ENCODE measurements around the gene LTBP1.

Gene LTBP1

DNA sequence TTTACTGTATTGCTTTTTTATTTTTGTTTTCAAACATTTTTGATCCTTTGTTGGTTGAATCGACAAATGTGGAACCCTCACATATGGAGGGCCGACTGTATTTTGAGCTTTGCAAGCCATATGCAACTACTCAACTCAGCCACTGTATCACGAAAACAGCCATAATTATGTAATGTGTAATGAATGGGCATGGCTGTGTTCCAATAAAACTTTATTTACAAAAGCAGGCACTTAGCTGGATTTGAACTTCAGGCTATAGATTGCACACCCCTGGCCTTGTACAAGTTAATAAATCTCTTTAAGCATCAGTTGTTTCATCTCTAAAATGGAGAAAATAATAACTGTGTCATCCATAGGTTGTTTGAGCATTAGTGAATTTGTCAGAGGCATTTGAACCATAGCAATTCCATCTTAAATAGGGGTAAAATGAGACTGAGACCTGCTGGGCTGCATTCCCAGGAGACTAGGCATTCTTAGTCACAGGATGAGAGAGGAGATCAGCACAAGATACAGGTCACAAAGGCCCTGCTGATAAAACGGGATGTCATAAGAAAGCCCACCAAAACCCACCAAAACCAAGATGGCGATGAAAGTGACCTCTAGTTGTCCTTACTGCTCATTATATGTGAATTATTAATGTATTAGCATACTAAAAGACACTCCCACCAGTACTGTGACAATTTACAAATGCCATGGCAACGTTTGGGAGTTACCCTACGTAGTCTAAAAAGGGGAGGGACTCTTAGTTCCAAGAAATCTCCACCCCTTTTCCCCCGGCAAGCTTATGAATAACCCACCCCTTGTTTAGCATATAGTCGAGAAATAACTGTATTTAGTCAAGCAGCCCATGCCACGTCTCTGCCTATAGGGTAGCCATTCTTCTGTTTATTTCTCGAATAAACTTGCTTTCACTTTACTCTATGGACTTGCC is 13.7 kb upstream of the LTBP1 start:
- Histone ChIP-seq H3K9me3 (ENCODE audit: control insufficient read depth in 1 of 2, low read length in 2 of 2) (no peaks in the 10 kb centered on the region), H3K27ac (ENCODE audit: low read length) (no peak overlapping the region), H3K4me3 (ENCODE audit: low read depth in 1 of 2, low read length in 2 of 2) (no peak overlapping the region), H3K36me3 (ENCODE audit: control insufficient read depth in 1 of 2, insufficient read depth in 2 of 2, low read length in 2 of 2) (no peaks in the 10 kb centered on the region), H3K27me3 (ENCODE audit: low read depth, low read length) (peaks cover 5% of the 10 kb centered on the region), H3K4me1 (ENCODE audit: control insufficient read depth in 1 of 2, insufficient read depth in 2 of 2, low read length in 2 of 2) (no peaks in the 10 kb centered on the region)

DNA sequence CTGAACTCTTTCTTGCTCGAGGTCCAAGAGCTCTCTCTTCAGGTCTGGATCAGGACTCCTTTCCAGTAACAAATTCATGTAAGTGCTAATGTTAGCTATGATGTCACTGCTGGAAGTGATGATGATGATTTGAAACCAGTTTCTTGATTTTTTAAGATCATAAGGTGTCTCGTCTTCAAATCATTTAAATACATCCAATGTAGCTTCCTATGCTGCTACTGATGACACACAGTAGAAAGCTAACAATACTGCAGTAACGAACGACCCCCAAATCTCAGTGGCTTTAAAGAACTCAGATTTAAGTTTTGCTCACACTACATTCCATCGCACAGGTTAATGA is 13.0 kb upstream of the LTBP1 start:
- no peak overlapping the region for H3K4me3 ChIP-seq (ENCODE audit: low read depth in 1 of 2, low read length in 2 of 2)
- no peaks in the 10 kb centered on the region for H3K4me1 ChIP-seq (ENCODE audit: control insufficient read depth in 1 of 2, insufficient read depth in 2 of 2, low read length in 2 of 2)
- H3K9me3 ChIP-seq (ENCODE audit: control insufficient read depth in 1 of 2, low read length in 2 of 2): no peaks in the 10 kb centered on the region
- peaks cover 5% of the 10 kb centered on the region for H3K27me3 ChIP-seq (ENCODE audit: low read depth, low read length)
- no peak overlapping the region for H3K27ac ChIP-seq (ENCODE audit: low read length)
- no peaks in the 10 kb centered on the region for H3K36me3 ChIP-seq (ENCODE audit: control insufficient read depth in 1 of 2, insufficient read depth in 2 of 2, low read length in 2 of 2)

DNA sequence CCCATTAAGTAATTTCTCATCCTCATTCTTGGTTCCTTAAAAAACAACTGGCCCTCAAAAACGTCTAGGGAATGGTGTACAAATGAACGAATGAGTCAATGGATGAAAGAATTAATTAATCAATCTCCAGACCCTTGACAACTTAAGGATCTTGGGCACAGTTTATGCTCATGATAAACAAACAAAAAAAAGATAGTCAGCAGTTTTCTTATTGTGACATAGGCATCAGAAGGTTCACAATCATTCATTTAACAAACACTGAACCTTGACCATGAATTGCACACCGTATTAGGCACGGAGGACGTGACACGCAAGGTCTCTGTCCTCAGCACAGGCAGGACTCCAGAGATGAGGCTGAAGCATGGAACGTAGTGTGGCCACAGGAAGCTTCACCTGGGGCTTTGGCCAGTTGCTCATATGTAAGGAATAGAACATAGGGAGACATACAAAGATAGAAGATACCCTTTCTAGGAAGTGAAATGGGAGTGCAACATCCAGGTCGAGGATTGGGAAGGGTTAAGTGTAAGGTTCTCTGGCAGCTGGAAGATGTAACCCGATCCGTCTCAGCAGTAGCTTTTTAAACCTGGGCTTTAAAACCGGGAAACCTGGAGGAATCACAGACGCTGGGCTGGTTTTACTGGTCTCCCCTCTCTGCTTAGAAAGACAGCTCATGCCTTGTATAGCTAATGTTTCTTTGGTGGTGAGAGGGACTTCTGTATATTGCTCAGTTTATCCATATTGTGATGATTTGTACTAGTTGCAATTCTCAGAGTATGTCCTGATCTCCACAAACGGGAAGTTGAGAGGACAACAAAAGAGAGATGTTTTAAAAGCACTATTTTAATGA is 8.9 kb upstream of the LTBP1 start:
- no peak overlapping the region for H3K4me3 ChIP-seq (ENCODE audit: low read depth in 1 of 2, low read length in 2 of 2)
- H3K27ac ChIP-seq (ENCODE audit: low read length): no peak overlapping the region
- no peaks in the 10 kb centered on the region for H3K36me3 ChIP-seq (ENCODE audit: control insufficient read depth in 1 of 2, insufficient read depth in 2 of 2, low read length in 2 of 2)
- no peaks in the 10 kb centered on the region for H3K27me3 ChIP-seq (ENCODE audit: low read depth, low read length)
- H3K9me3 ChIP-seq (ENCODE audit: control insufficient read depth in 1 of 2, low read length in 2 of 2): no peaks in the 10 kb centered on the region
- H3K4me1 ChIP-seq (ENCODE audit: control insufficient read depth in 1 of 2, insufficient read depth in 2 of 2, low read length in 2 of 2): no peaks in the 10 kb centered on the region

- H3K27me3 ChIP-seq (ENCODE audit: low read depth, low read length): no peaks in the 10 kb centered on the region
- H3K27ac ChIP-seq (ENCODE audit: low read length): no peak overlapping the region
- no peaks in the 10 kb centered on the region for H3K9me3 ChIP-seq (ENCODE audit: control insufficient read depth in 1 of 2, low read length in 2 of 2)
- no peaks in the 10 kb centered on the region for H3K36me3 ChIP-seq (ENCODE audit: control insufficient read depth in 1 of 2, insufficient read depth in 2 of 2, low read length in 2 of 2)
- no peak overlapping the region for H3K4me3 ChIP-seq (ENCODE audit: low read depth in 1 of 2, low read length in 2 of 2)
- no peaks in the 10 kb centered on the region for H3K4me1 ChIP-seq (ENCODE audit: control insufficient read depth in 1 of 2, insufficient read depth in 2 of 2, low read length in 2 of 2)
These were observed 7.8 kb upstream of the LTBP1 start for GRCh38 chr2:32938934-32939333.

GRCh38 chr2:32940316-32940997 is 6.3 kb upstream of the LTBP1 start:
- H3K4me3 ChIP-seq (ENCODE audit: low read depth in 1 of 2, low read length in 2 of 2): no peak overlapping the region
- no peak overlapping the region for H3K27ac ChIP-seq (ENCODE audit: low read length)
- H3K4me1 ChIP-seq (ENCODE audit: control insufficient read depth in 1 of 2, insufficient read depth in 2 of 2, low read length in 2 of 2): no peaks in the 10 kb centered on the region
- no peaks in the 10 kb centered on the region for H3K36me3 ChIP-seq (ENCODE audit: control insufficient read depth in 1 of 2, insufficient read depth in 2 of 2, low read length in 2 of 2)
- H3K9me3 ChIP-seq (ENCODE audit: control insufficient read depth in 1 of 2, low read length in 2 of 2): no peaks in the 10 kb centered on the region
- no peaks in the 10 kb centered on the region for H3K27me3 ChIP-seq (ENCODE audit: low read depth, low read length)

DNA sequence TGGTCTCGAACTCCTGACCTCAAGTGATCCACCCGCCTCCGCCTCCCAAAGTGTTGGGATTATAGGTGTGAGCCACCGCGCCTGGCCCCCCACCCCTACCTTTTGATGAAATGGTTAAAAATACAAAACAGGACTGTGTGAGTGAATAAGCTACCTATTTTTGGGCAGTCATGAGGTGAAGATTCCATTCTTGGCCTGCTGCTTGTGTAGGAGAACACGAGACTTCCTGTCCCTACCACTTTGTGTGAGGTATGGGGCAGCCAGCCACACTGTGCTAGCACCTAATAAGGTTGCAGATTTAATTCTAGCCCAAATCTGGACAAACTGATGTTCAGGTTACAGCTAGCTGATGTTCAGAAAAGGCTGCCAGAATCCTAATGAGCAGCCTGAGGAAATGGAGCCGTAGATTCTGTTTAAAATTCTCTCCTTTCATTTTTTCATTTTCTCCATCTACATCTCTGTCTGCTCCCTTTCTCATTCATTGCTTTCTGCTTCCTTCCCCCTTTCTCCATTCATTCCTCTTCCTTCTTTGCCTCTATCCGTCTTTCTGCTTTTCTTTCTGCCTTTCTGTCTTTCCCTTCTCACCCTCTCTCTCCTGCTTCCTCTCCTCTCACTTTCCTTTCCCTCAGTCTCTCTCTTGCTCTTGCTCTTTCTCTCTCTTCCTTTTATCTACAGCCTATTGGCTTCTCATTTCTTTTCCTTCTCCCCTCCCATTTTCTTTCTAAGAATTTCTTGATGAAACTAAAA is 4.6 kb upstream of the LTBP1 start:
- peaks cover 0 to 4% of the 10 kb centered on the region in 2 donors for H3K4me1 ChIP-seq (ENCODE audit: control insufficient read depth in 1 of 2, insufficient read depth in 2 of 2, low read length in 2 of 2)
- H3K4me3 ChIP-seq (ENCODE audit: low read depth in 1 of 2, low read length in 2 of 2): no peak overlapping the region
- no peaks in the 10 kb centered on the region for H3K27me3 ChIP-seq (ENCODE audit: low read depth, low read length)
- H3K36me3 ChIP-seq (ENCODE audit: control insufficient read depth in 1 of 2, insufficient read depth in 2 of 2, low read length in 2 of 2): no peaks in the 10 kb centered on the region
- no peak overlapping the region for H3K27ac ChIP-seq (ENCODE audit: low read length)
- no peaks in the 10 kb centered on the region for H3K9me3 ChIP-seq (ENCODE audit: control insufficient read depth in 1 of 2, low read length in 2 of 2)

DNA sequence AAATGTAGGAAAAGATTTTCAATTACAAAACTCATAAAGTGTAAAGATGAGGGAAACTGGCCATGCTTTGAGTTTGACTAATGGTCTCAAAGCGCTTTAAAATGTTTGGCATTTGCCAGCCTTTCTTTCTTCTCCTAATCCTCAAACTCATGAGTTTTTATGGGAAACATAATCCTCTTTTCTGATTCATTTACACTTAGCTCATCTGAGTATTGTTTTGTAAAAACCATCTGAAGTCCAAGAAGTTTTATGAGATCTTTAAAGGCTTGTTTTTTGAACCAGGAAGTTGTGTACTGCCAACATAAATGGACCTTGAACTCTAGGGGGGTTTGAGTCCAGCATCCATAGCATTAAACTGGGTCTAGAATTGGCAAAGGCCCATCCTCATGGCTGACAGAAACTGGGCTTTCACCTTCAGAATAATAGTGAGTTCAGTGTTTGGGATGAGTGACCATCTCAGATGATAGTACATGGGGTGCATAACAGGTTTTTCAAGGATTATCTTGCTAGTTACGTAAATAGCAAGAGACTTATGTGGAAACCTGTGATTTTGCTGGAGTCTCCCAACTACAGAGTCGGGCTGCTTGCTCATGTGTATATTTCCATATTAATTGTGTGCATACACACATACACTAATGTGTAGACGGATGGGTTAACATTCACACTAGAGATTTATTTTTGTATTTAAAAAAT is 3.8 kb upstream of the LTBP1 start:
- no peak overlapping the region for H3K4me3 ChIP-seq (ENCODE audit: low read depth in 1 of 2, low read length in 2 of 2)
- no peaks in the 10 kb centered on the region for H3K9me3 ChIP-seq (ENCODE audit: control insufficient read depth in 1 of 2, low read length in 2 of 2)
- H3K27ac ChIP-seq (ENCODE audit: low read length): no peak overlapping the region
- no peaks in the 10 kb centered on the region for H3K27me3 ChIP-seq (ENCODE audit: low read depth, low read length)
- H3K4me1 ChIP-seq (ENCODE audit: control insufficient read depth in 1 of 2, insufficient read depth in 2 of 2, low read length in 2 of 2): peaks cover 0 to 4% of the 10 kb centered on the region in 2 donors
- H3K36me3 ChIP-seq (ENCODE audit: control insufficient read depth in 1 of 2, insufficient read depth in 2 of 2, low read length in 2 of 2): no peaks in the 10 kb centered on the region

DNA sequence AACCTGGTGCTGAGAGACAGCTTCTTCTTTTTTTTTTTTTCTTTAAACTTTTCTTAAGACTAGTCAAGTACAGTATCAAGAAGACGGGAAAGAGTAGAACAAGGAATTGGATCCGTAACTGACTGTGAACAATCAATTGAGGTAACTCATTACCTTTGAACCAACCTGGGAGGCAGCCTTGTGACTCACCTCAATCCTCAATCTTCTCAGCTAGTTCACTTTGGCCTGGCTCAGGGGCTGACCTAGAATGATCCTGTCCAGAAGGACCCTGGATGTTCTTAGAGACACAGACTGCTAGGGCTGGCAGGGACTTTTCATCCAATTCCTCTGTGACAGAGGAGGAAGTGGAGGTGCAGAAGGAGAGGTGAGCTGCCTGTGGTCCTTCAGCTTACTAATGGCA is 1.5 kb upstream of the LTBP1 start:
- Histone ChIP-seq H3K4me3 (ENCODE audit: low read depth in 1 of 2, low read length in 2 of 2) (no peak overlapping the region), H3K4me1 (ENCODE audit: control insufficient read depth in 1 of 2, insufficient read depth in 2 of 2, low read length in 2 of 2) (peaks cover 0 to 16% of the 10 kb centered on the region in 2 donors), H3K9me3 (ENCODE audit: control insufficient read depth in 1 of 2, low read length in 2 of 2) (no peaks in the 10 kb centered on the region), H3K27ac (ENCODE audit: low read length) (no peak overlapping the region), H3K36me3 (ENCODE audit: control insufficient read depth in 1 of 2, insufficient read depth in 2 of 2, low read length in 2 of 2) (no peaks in the 10 kb centered on the region), H3K27me3 (ENCODE audit: low read depth, low read length) (no peaks in the 10 kb centered on the region)

DNA sequence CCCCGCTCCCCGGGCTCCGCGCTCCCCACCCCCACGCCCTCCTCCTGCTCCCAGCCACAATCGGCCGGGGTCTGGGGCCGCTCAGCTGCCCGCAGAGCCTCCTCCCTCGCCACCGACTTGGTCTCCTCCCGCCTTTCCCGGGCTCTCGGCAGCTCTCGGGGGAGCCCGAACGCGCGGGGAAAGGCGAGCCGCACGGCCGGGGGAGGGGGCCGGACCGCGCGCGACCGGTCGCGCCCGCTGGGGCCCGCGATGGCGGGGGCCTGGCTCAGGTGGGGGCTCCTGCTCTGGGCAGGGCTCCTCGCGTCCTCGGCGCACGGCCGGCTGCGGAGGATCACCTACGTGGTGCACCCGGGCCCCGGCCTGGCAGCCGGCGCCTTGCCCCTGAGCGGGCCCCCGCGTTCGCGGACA is 327 bp downstream of the LTBP1 start:
- Histone ChIP-seq H3K4me3 (ENCODE audit: low read depth in 1 of 2, low read length in 2 of 2) (peak overlapping the region; percentile 77 to 78), H3K27ac (ENCODE audit: low read length) (no peak overlapping the region), H3K36me3 (ENCODE audit: control insufficient read depth in 1 of 2, insufficient read depth in 2 of 2, low read length in 2 of 2) (no peaks in the 10 kb centered on the region), H3K9me3 (ENCODE audit: control insufficient read depth in 1 of 2, low read length in 2 of 2) (no peaks in the 10 kb centered on the region), H3K27me3 (ENCODE audit: low read depth, low read length) (no peaks in the 10 kb centered on the region), H3K4me1 (ENCODE audit: control insufficient read depth in 1 of 2, insufficient read depth in 2 of 2, low read length in 2 of 2) (peaks cover 0 to 16% of the 10 kb centered on the region in 2 donors)

- H3K4me3 ChIP-seq (ENCODE audit: low read depth in 1 of 2, low read length in 2 of 2): peak overlapping the region; percentile 60 to 77
- H3K36me3 ChIP-seq (ENCODE audit: control insufficient read depth in 1 of 2, insufficient read depth in 2 of 2, low read length in 2 of 2): no peaks in the 10 kb centered on the region
- no peak overlapping the region for H3K27ac ChIP-seq (ENCODE audit: low read length)
- H3K4me1 ChIP-seq (ENCODE audit: control insufficient read depth in 1 of 2, insufficient read depth in 2 of 2, low read length in 2 of 2): peaks cover 0 to 21% of the 10 kb centered on the region in 2 donors
- H3K9me3 ChIP-seq (ENCODE audit: control insufficient read depth in 1 of 2, low read length in 2 of 2): no peaks in the 10 kb centered on the region
- H3K27me3 ChIP-seq (ENCODE audit: low read depth, low read length): no peaks in the 10 kb centered on the region
These were observed 861 bp downstream of the LTBP1 start for GRCh38 chr2:32947484-32948143.
